Spleen (tissue), 7 donors: Measurements from ENCODE around the gene WDR72.

Experiments used
- POLR2A ChIP-seq, 3 donors: fragments of 450-650 bp; IDR thresholded peaks; one replicate each; pipeline ENCODE4 v1.5.1; 2017; ENCODE audit warnings: antibody characterized with exemption in 3 of 3, mild to moderate bottlenecking in 1 of 3
- POLR2AphosphoS5 ChIP-seq, 3 donors: sonication (generic); formaldehyde crosslinking; IDR thresholded peaks; one replicate each; pipeline ENCODE4 v1.5.1; 2017; ENCODE audit warnings: antibody characterized with exemption in 3 of 3
- TF ChIP-seq, protein P1 (sequence below), 11 experiments: fragments of 200-600 bp in 7 of 11; fragments of 450-650 bp in 4 of 11; sonication (generic) in 4 of 11; IDR thresholded peaks in 8 of 11; conservative IDR thresholded peaks in 3 of 11; 1 replicate in 7 of 11; 2 replicates in 4 of 11; pipeline versions ENCODE4 v1.4.0 to v1.8.0; 2016 to 2021; ENCODE audit warnings: antibody characterized with exemption in 11 of 11, inconsistent platforms in 4 of 11, mild to moderate bottlenecking in 1 of 11
- donor health status: DM: no; HTN: no; CAD: no; lungs with moderate emphysema.
- donor health status: DM: no; HTN: no; CAD: no.
- donor health status: DM: no; HTN: no; CAD: no.

DNA sequence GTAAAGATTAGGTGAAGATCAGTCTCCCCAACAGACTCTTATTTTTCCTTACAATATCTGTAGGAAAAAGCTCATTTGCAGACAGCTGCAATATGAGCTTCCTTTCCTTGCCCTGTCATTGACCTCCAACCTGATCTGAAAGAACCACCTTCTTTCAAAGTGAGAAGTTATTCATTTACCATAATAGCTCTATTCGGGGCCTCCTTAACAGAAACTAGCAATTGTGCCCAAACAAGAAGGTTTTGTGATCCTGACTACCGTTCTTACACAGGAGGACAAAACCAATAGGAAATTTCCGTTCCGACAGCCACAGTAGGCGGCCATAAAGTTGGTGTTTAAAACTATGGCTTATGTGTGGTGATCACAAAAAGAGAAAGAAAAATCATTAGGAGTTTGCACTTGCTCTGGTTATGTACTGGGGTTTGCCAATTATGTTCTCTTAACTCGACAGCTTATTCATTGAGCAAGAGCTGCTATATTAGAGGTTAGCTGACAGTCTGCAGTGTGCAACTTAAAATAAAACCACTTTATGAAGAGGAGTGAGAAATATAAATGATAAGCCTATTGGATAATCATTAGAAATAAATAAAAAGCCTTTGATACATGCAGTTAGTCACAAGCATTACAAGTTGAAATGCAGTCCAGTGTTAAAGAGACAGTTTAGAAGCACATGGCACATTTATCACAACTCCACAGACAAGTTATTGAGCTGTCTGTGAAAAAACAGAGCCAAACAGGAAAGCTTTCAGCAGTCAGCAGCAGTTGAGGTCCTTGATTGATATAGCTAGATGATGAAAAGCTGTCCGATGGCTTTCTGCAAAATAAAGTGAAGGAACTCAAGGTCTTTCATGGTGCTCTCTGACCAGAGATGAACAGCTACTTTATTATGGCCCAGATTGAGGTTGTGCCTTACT is 199.8 kb downstream of the WDR72 start:
- TF ChIP-seq, protein P1, sequence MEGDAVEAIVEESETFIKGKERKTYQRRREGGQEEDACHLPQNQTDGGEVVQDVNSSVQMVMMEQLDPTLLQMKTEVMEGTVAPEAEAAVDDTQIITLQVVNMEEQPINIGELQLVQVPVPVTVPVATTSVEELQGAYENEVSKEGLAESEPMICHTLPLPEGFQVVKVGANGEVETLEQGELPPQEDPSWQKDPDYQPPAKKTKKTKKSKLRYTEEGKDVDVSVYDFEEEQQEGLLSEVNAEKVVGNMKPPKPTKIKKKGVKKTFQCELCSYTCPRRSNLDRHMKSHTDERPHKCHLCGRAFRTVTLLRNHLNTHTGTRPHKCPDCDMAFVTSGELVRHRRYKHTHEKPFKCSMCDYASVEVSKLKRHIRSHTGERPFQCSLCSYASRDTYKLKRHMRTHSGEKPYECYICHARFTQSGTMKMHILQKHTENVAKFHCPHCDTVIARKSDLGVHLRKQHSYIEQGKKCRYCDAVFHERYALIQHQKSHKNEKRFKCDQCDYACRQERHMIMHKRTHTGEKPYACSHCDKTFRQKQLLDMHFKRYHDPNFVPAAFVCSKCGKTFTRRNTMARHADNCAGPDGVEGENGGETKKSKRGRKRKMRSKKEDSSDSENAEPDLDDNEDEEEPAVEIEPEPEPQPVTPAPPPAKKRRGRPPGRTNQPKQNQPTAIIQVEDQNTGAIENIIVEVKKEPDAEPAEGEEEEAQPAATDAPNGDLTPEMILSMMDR (IDR thresholded peaks at IDR 0.05 in 8 of 11, conservative IDR thresholded peaks at IDR 0.05 in 3 of 11): no peak
- no peak for TF ChIP-seq POLR2A (IDR thresholded peaks at IDR 0.05)
- TF ChIP-seq POLR2AphosphoS5 (IDR thresholded peaks at IDR 0.05): no peak
